SK-N-MC (cell line): ENCODE results near the gene IPO13.

ENCODE experiments used
- EZH2 ChIP-seq: fragments of 200-600 bp; sonication (generic); IDR thresholded peaks from one replicate; pipeline ENCODE4 v1.6.1; 2017; ENCODE audit warnings: antibody characterized with exemption
- FOXP2 ChIP-seq: optimal IDR thresholded peaks from 2 replicates; pipeline ENCODE3; 2011; ENCODE audit warnings: mild to moderate bottlenecking, moderate library complexity; ENCODE audit not compliant: insufficient read depth; ENCODE audit errors: extremely low read length, control extremely low read depth
- POLR2AphosphoS5 ChIP-seq: IDR thresholded peaks from 2 replicates; pipeline ENCODE4 v1.6.1; 2012; ENCODE audit warnings: mild to moderate bottlenecking, low read depth, low read length, borderline replicate concordance

DNA sequence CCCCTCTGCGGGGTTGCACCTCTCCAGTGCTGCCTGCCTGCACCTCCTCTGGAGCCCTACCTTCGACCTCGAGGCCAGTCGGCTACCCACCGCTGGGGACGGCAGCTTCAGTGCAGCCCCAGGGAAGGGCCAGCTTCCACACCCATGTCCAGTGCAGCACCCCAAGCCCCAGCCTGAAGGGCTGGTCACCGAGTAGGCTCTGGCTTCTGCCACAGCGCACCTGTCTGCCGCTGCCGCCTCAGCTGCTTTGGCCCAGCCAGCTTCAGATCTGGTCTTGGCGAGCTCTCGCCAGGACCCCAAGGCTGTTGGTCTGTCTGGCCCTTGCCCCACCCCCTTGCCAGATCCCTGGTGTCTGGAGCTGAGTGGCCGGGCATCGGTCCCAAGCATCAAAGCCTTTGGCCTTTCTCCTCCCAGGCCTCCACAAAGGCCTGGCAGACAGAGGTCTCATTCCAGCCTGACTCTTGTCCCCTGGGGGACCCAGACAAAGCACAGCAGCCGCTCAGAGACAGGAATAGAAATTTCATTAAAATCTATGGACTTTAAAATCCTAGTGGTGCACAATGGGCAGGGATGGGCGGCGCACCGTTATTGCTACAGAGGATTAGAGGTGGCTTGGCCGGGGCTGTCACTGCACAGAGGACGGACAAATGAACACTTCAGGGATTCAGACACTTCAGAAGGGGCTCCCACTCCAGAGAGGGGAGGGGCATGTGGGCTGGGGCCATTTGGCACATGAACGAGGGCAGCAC lies 49.4 kb downstream of the IPO13 start:
- TF ChIP-seq EZH2 (no peak), POLR2AphosphoS5 (no peak), FOXP2 (no peak)
